NCI-H510A (cell line): Measurements from ENCODE around the gene EME1.

Experiments
- DNase-seq: peaks from one replicate; lab custom pipeline; 2025; lab: John Stamatoyannopoulos, UW

Gene EME1

GRCh38 chr17:50347894-50348291 is 25.1 kb upstream of the EME1 start:
- DNase-seq: no peak

- no peak for DNase-seq
These were observed 24.3 kb upstream of the EME1 start for GRCh38 chr17:50348522-50349242.

GRCh38 chr17:50349243-50349600 is 23.8 kb upstream of the EME1 start:
- no peak for DNase-seq

- no peak for DNase-seq
These were observed 22.3 kb upstream of the EME1 start for GRCh38 chr17:50350733-50351132.

GRCh38 chr17:50352072-50352692 is 20.8 kb upstream of the EME1 start:
- no peak for DNase-seq

GRCh38 chr17:50352693-50353599 is 20.1 kb upstream of the EME1 start:
- no peak for DNase-seq

GRCh38 chr17:50353600-50354195 is 19.3 kb upstream of the EME1 start:
- no peak for DNase-seq

GRCh38 chr17:50354198-50354597 is 18.8 kb upstream of the EME1 start:
- no peak for DNase-seq

GRCh38 chr17:50354776-50355175 is 18.3 kb upstream of the EME1 start:
- no peak for DNase-seq

GRCh38 chr17:50355336-50355700 is 17.7 kb upstream of the EME1 start:
- DNase-seq: no peak

GRCh38 chr17:50355701-50356341 is 17.2 kb upstream of the EME1 start:
- DNase-seq: no peak

- DNase-seq: no peak
These were observed 16.6 kb upstream of the EME1 start for GRCh38 chr17:50356418-50356817.

GRCh38 chr17:50356892-50357510 is 16.0 kb upstream of the EME1 start:
- DNase-seq: no peak

GRCh38 chr17:50358177-50358576 is 14.9 kb upstream of the EME1 start:
- no peak for DNase-seq

GRCh38 chr17:50359005-50359699 is 13.9 kb upstream of the EME1 start:
- no peak for DNase-seq

GRCh38 chr17:50359998-50360461 is 13.0 kb upstream of the EME1 start:
- DNase-seq: no peak

- no peak for DNase-seq
These were observed 12.4 kb upstream of the EME1 start for GRCh38 chr17:50360486-50361115.

GRCh38 chr17:50361561-50362480 is 11.2 kb upstream of the EME1 start:
- DNase-seq: peak; percentile 13

GRCh38 chr17:50362661-50363060 is 10.4 kb upstream of the EME1 start:
- DNase-seq: no peak
